ENCODE data around the gene CDK6. TPM values are rescaled to one million over a fixed set of nuclear protein-coding genes. Genes with fewer than 3 reads are reported as not detected.

Gene CDK6
- total RNA-seq, 1 experiment from 2014 or later, result 32.1 TPM

DNA sequence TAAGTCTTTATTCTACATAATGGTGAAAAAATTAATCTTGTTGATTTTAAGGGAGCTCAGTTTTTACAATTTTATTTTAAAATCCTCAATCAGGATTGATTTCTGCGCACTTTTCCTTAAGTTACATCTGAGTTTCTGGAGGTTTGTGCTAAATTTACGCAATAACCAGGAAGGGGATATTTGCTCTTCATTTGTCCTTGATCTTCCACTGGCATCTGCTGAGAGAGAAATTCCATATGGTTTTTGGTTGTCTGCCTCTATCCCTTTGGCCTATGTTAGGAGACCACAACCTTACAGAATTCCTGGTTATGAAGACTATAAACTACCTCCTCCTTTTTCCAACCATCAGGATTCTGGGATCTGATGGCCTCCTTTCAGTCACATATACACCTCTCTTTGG is 20.1 kb upstream of the CDK6 start:
- Histone ChIP-seq H3K36me3 (replicated peaks; ENCODE audit: control insufficient read depth, insufficient read depth, low read length) (no peaks in the 10 kb centered on the region), H3K4me3 (ENCODE audit: insufficient read depth, low read depth, low read length) (no peak overlapping the region), H3K27me3 (ENCODE audit: control insufficient read depth, insufficient read depth, low read length) (no peaks in the 10 kb centered on the region)
- no peak for DNase-seq

DNA sequence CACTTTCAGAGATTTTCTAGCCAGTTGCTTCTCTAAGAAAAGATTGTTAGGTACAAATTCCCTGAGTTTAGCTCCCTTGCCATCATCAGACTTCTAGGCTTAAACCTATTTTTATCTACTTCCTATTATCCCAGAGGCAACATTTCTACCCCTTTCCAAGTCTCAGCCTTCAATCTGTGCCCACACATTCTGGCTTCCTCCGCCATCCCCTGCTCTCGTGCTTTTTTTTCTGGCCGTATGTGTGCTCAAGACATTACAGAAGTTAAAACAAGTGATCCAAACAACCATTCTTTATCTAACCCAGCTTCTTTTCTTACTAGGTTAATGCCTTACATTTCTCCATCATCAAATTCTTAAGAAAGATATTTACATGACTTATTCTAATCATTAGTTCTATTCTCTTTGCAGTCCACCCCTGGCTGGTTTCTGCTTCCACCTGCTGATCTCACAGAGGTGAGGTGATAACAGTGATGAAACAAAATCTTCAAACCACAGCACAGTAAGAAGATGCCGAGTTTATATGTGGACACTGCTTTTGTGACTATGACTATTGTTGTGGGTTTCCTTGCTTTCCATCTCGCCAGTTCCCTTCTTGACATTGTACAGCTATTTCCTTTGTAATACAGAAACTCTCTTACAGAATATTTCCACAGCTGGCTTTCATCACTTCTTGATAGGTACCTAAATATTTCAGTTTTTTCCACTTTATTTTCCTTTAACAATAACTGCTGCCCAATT is 18.3 kb upstream of the CDK6 start:
- H3K4me3 ChIP-seq (ENCODE audit: insufficient read depth, low read depth, low read length), result no peak overlapping the region
- no peak for DNase-seq
- H3K36me3 ChIP-seq (replicated peaks; ENCODE audit: control insufficient read depth, insufficient read depth, low read length), result no peaks in the 10 kb centered on the region
- H3K27me3 ChIP-seq (ENCODE audit: control insufficient read depth, insufficient read depth, low read length), result no peaks in the 10 kb centered on the region; the same call in 1 of the 2 replicates

GRCh38 chr7:92851732-92852131 is 15.4 kb upstream of the CDK6 start:
- Histone ChIP-seq H3K27me3 (ENCODE audit: control insufficient read depth, insufficient read depth, low read length) (no peaks in the 10 kb centered on the region; the same call in 1 of the 2 replicates), H3K4me3 (ENCODE audit: insufficient read depth, low read depth, low read length) (no peak overlapping the region), H3K36me3 (replicated peaks; ENCODE audit: control insufficient read depth, insufficient read depth, low read length) (no peaks in the 10 kb centered on the region)
- no peak for DNase-seq

- no peak for DNase-seq
- no peaks in the 10 kb centered on the region for H3K36me3 ChIP-seq (replicated peaks; ENCODE audit: control insufficient read depth, insufficient read depth, low read length)
- H3K4me3 ChIP-seq (ENCODE audit: insufficient read depth, low read depth, low read length), result no peak overlapping the region
- H3K27me3 ChIP-seq (ENCODE audit: control insufficient read depth, insufficient read depth, low read length), result no peaks in the 10 kb centered on the region; the same call in 1 of the 2 replicates
Measured at GRCh38 chr7:92850516-92850915, 14.1 kb upstream of the CDK6 start.

DNA sequence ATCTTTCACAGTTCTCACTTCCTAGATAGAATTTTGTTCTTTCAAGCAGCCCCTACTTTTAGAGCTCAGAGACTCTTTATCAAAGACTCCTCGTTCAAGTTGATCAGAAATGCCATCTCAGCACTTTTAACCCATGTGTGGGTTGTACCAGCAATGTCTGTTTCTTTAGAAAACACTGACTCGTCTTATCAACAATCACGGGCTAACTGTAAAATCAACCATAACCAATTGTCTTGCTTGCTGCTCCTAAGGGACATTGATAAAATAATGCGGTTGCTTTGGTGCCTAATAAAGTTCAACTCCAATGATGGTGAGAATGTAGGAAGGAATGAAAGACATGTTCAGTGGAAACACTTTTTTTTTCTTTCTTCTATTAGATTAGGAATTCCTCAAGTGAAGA is 12.9 kb upstream of the CDK6 start:
- no peak for DNase-seq
- Histone ChIP-seq H3K4me3 (ENCODE audit: insufficient read depth, low read depth, low read length) (no peak overlapping the region), H3K27me3 (ENCODE audit: control insufficient read depth, insufficient read depth, low read length) (no peaks in the 10 kb centered on the region; the same call in 1 of the 2 replicates), H3K36me3 (replicated peaks; ENCODE audit: control insufficient read depth, insufficient read depth, low read length) (no peaks in the 10 kb centered on the region)

DNA sequence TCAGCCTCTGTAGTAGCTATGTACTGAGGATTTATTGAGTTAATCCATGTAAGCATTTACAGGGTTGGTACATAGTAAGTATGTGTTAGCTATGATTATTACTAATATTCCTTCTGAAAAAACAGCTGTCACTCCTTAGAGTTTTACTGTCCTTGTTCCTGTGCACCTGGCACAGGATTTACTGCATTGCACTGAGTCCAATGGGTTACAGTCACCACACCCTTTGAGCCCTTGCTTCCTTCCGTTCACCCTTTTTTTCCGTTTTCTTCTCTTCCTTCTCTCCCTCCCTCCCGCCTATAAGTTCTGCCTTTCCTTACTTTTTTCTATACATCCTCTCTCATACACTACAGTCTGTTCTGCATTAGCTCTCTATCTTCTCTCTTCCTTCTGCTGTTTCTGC is 12.5 kb upstream of the CDK6 start:
- no peaks in the 10 kb centered on the region for H3K36me3 ChIP-seq (replicated peaks; ENCODE audit: control insufficient read depth, insufficient read depth, low read length)
- no peaks in the 10 kb centered on the region; the same call in 1 of the 2 replicates for H3K27me3 ChIP-seq (ENCODE audit: control insufficient read depth, insufficient read depth, low read length)

DNA sequence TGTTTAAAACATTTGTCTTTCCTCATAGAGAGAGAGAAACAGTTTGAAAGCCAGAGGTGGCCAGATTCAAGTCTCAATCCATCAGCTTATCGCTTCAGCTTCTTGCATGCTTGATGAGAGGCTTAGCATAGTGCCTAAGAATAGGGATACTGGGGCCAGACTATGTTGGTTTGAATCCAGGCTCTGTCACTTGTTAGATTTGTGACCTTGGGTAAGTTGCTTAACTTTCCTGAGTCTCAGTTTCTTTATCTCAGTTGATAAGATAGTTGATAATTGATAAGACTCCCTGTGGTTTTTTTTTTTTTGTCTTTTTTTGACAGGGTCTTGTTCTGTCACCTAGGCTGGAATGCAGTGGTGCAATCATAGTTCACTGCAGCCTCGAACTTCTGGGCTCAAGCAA is 12.1 kb upstream of the CDK6 start:
- DNase-seq, result no peak
- Histone ChIP-seq H3K27me3 (ENCODE audit: control insufficient read depth, insufficient read depth, low read length) (no peaks in the 10 kb centered on the region; the same call in 1 of the 2 replicates), H3K4me3 (ENCODE audit: insufficient read depth, low read depth, low read length) (no peak overlapping the region), H3K36me3 (replicated peaks; ENCODE audit: control insufficient read depth, insufficient read depth, low read length) (no peaks in the 10 kb centered on the region)

More for the DNA sequence above, 12.5 kb upstream of the CDK6 start:
- DNase-seq, result no peak
- no peak overlapping the region for H3K4me3 ChIP-seq (ENCODE audit: insufficient read depth, low read depth, low read length)

DNA sequence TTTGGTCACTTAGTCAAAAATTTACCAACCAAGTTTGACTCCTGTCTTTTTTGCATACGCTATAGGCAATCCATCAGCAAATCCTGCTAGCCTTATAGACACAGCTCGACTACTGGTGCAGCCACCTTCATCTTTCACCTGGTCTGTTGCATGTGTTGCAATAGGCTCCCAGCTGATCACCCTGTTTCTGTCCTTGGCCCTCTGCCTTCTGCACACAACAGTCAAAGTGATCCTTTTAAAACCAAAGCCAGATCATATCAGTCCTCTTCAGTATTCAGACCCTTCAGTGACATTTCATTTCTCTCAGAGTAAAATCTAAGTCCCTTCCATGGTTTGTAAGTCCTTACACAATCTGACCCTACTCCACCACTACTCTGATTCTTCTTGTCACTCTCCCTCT is 10.9 kb upstream of the CDK6 start:
- Histone ChIP-seq H3K36me3 (replicated peaks; ENCODE audit: control insufficient read depth, insufficient read depth, low read length) (no peaks in the 10 kb centered on the region), H3K27me3 (ENCODE audit: control insufficient read depth, insufficient read depth, low read length) (no peaks in the 10 kb centered on the region; the same call in 1 of the 2 replicates), H3K4me3 (ENCODE audit: insufficient read depth, low read depth, low read length) (no peak overlapping the region)
- no peak for DNase-seq

GRCh38 chr7:92845736-92846135 is 9.4 kb upstream of the CDK6 start:
- Histone ChIP-seq H3K4me3 (ENCODE audit: insufficient read depth, low read depth, low read length) (no peak overlapping the region), H3K27me3 (ENCODE audit: control insufficient read depth, insufficient read depth, low read length) (no peaks in the 10 kb centered on the region; the same call in 1 of the 2 replicates), H3K36me3 (replicated peaks; ENCODE audit: control insufficient read depth, insufficient read depth, low read length) (no peaks in the 10 kb centered on the region)
- DNase-seq, result no peak

DNA sequence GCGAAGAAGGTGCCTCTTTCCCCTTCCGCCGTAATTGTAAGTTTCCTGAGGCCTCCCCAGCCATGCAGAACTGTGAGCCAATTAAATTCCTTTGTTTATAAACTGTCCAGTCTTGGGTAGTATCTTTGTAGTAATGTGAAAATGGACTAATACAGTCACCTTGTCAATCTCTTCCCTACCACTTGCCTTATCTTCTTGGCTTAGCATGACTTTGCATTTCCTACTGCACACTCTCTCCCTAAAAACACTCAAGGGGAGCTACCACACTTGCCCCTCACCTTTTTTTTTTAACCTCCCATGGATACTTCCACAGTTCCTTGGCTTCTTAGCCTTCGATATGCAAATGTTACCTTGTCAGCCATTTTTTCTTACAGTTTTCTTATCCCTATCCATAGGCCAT is 7.4 kb upstream of the CDK6 start:
- Histone ChIP-seq H3K27me3 (ENCODE audit: control insufficient read depth, insufficient read depth, low read length) (peaks cover 3% of the 10 kb centered on the region; the same call in 1 of the 2 replicates), H3K36me3 (replicated peaks; ENCODE audit: control insufficient read depth, insufficient read depth, low read length) (no peaks in the 10 kb centered on the region), H3K4me3 (ENCODE audit: insufficient read depth, low read depth, low read length) (no peak overlapping the region)
- DNase-seq, result no peak

GRCh38 chr7:92843034-92843760 is 6.8 kb upstream of the CDK6 start:
- Histone ChIP-seq H3K27me3 (ENCODE audit: control insufficient read depth, insufficient read depth, low read length) (peaks cover 6% of the 10 kb centered on the region; the same call in 1 of the 2 replicates), H3K4me3 (ENCODE audit: insufficient read depth, low read depth, low read length) (no peak overlapping the region), H3K36me3 (replicated peaks; ENCODE audit: control insufficient read depth, insufficient read depth, low read length) (no peaks in the 10 kb centered on the region)
- no peak for DNase-seq

DNA sequence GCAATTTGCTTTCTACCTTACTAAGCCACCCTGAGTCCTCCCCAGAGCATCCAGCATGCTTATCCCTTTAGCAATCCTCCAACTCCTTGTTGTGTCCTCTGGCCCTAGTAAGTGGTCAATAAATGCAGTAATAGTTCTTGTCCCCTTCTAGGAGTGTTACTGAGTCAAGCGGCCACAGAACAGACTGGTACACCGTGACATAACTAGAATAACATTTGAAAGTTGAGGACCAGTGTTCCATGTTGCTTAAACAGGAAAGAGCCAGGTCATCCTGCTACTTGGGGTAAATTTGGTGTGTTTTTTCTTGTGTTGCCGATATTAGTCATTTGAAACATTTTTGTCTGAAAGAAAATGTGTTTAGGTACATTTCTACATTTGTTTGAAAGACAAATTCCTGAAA is 4.8 kb upstream of the CDK6 start:
- DNase-seq, result no peak
- H3K36me3 ChIP-seq (replicated peaks; ENCODE audit: control insufficient read depth, insufficient read depth, low read length), result no peaks in the 10 kb centered on the region
- H3K27me3 ChIP-seq (ENCODE audit: control insufficient read depth, insufficient read depth, low read length), result peaks cover 16% of the 10 kb centered on the region; the same call in 1 of the 2 replicates

DNA sequence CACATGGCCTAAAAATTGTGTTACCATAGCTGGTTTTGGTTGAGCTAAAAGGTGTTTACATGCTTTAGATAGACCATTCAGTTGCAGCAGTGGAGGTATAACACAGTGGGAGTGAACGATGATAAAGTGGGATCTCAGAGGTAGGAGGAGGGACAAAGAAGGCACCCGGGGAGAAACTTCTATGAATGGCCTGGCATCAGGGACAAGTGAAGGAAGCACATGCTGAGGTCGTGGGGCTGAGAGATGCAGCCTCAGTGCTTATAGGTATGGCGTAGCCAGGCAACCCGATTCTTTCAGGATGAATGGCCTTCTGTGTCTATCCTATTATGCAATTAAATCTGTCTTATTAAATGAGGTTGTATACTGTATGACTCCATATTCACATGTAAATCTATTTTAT is 3.9 kb upstream of the CDK6 start:
- H3K4me3 ChIP-seq (ENCODE audit: insufficient read depth, low read depth, low read length), result no peak overlapping the region
- H3K36me3 ChIP-seq (replicated peaks; ENCODE audit: control insufficient read depth, insufficient read depth, low read length), result no peaks in the 10 kb centered on the region
- peak; percentile 47 for DNase-seq
- H3K27me3 ChIP-seq (ENCODE audit: control insufficient read depth, insufficient read depth, low read length), result peaks cover 19% of the 10 kb centered on the region; the same call in 1 of the 2 replicates

More for the DNA sequence above, 4.8 kb upstream of the CDK6 start:
- H3K4me3 ChIP-seq (ENCODE audit: insufficient read depth, low read depth, low read length), result no peak overlapping the region

- peaks cover 19% of the 10 kb centered on the region; the same call in 1 of the 2 replicates for H3K27me3 ChIP-seq (ENCODE audit: control insufficient read depth, insufficient read depth, low read length)
- no peaks in the 10 kb centered on the region for H3K36me3 ChIP-seq (replicated peaks; ENCODE audit: control insufficient read depth, insufficient read depth, low read length)
- H3K4me3 ChIP-seq (ENCODE audit: insufficient read depth, low read depth, low read length), result no peak overlapping the region
- DNase-seq, result no peak
Measured at GRCh38 chr7:92839901-92840300, 3.5 kb upstream of the CDK6 start.

DNA sequence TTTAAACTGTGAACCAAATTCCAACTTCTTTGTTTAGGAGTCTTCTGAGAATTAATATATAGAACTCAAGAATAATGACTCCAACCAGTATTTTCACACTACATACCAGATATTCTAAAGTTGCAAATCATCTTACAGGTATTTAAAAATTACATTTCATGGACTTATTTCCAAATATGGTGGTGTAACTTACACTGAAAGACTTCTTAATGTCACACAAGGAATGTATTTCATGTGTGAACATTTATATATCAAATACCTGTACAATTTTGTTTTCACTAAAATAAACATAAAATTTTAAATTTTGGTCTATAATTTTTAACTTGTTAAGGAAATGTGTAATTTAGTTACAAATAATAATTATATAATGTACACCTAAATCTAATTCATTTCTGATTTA is 2.6 kb upstream of the CDK6 start:
- no peaks in the 10 kb centered on the region for H3K36me3 ChIP-seq (replicated peaks; ENCODE audit: control insufficient read depth, insufficient read depth, low read length)

More for the DNA sequence above, 2.6 kb upstream of the CDK6 start:
- Histone ChIP-seq H3K4me3 (ENCODE audit: insufficient read depth, low read depth, low read length) (no peak overlapping the region), H3K27me3 (ENCODE audit: control insufficient read depth, insufficient read depth, low read length) (peaks cover 20% of the 10 kb centered on the region; the same call in 1 of the 2 replicates)
- DNase-seq, result no peak

Measured in H7 (cell line).